ENCODE data around the gene AGBL4. TPM values are rescaled to one million over a fixed set of nuclear protein-coding genes. Genes with fewer than 3 reads are reported as not detected.

The AGBL4 gene
- total RNA-seq, 2 donors from 2014 or later: not detected

- H3K36me3 ChIP-seq: no peaks in the 10 kb centered on the region
- H3K9me3 ChIP-seq: no peaks in the 10 kb centered on the region
- ATAC-seq (ENCODE audit: insufficient number of reproducible peaks, low FRiP score, low read depth) (no peak), DNase-seq (ENCODE audit: low spot score) (no peak)
- H3K4me1 ChIP-seq (ENCODE audit: control insufficient read depth in 1 of 2, low read depth in 2 of 2): no peaks in the 10 kb centered on the region
- H3K27me3 ChIP-seq (replicated peaks; ENCODE audit: insufficient read depth): no peaks in the 10 kb centered on the region
- TF ChIP-seq CTCF (IDR thresholded peaks at IDR 0.05): no peak
- no peak overlapping the region for H3K4me3 ChIP-seq
- H3K27ac ChIP-seq: no peak overlapping the region
Observed at GRCh38 chr1:49416758-49417157, 607.0 kb downstream of the AGBL4 start.

GRCh38 chr1:49408346-49408745 lies 615.4 kb downstream of the AGBL4 start:
- ATAC-seq (ENCODE audit: insufficient number of reproducible peaks, low FRiP score, low read depth) (no peak), DNase-seq (ENCODE audit: low spot score) (no peak)
- Histone ChIP-seq H3K9me3 (no peaks in the 10 kb centered on the region), H3K27ac (no peak overlapping the region), H3K27me3 (replicated peaks; ENCODE audit: insufficient read depth) (no peaks in the 10 kb centered on the region), H3K4me1 (ENCODE audit: control insufficient read depth in 1 of 2, low read depth in 2 of 2) (no peaks in the 10 kb centered on the region), H3K36me3 (no peaks in the 10 kb centered on the region), H3K4me3 (no peak overlapping the region)
- TF ChIP-seq CTCF (IDR thresholded peaks at IDR 0.05): no peak

GRCh38 chr1:49397086-49397485 lies 626.7 kb downstream of the AGBL4 start:
- H3K4me1 ChIP-seq (ENCODE audit: control insufficient read depth in 1 of 2, low read depth in 2 of 2): no peaks in the 10 kb centered on the region
- no peak for DNase-seq (ENCODE audit: low spot score)
- TF ChIP-seq CTCF (IDR thresholded peaks at IDR 0.05): no peak
- H3K27me3 ChIP-seq (replicated peaks; ENCODE audit: insufficient read depth): no peaks in the 10 kb centered on the region
- no peaks in the 10 kb centered on the region for H3K9me3 ChIP-seq
- H3K36me3 ChIP-seq: no peaks in the 10 kb centered on the region
- no peak for ATAC-seq (ENCODE audit: insufficient number of reproducible peaks, low FRiP score, low read depth)
- no peak overlapping the region for H3K4me3 ChIP-seq
- H3K27ac ChIP-seq: no peak overlapping the region

GRCh38 chr1:49394200-49394599 lies 629.6 kb downstream of the AGBL4 start:
- DNase-seq (ENCODE audit: low spot score): no peak
- no peak for TF ChIP-seq CTCF (IDR thresholded peaks at IDR 0.05)
- no peaks in the 10 kb centered on the region for H3K36me3 ChIP-seq
- no peaks in the 10 kb centered on the region for H3K27me3 ChIP-seq (replicated peaks; ENCODE audit: insufficient read depth)
- no peaks in the 10 kb centered on the region for H3K9me3 ChIP-seq
- H3K4me3 ChIP-seq: no peak overlapping the region
- no peak overlapping the region for H3K27ac ChIP-seq
- H3K4me1 ChIP-seq (ENCODE audit: control insufficient read depth in 1 of 2, low read depth in 2 of 2): no peaks in the 10 kb centered on the region
- ATAC-seq (ENCODE audit: insufficient number of reproducible peaks, low FRiP score, low read depth): no peak

- Histone ChIP-seq H3K9me3 (no peaks in the 10 kb centered on the region), H3K4me1 (ENCODE audit: control insufficient read depth in 1 of 2, low read depth in 2 of 2) (no peaks in the 10 kb centered on the region), H3K27ac (no peak overlapping the region), H3K27me3 (replicated peaks; ENCODE audit: insufficient read depth) (no peaks in the 10 kb centered on the region), H3K4me3 (no peak overlapping the region), H3K36me3 (no peaks in the 10 kb centered on the region)
- ATAC-seq (ENCODE audit: insufficient number of reproducible peaks, low FRiP score, low read depth) (no peak), DNase-seq (ENCODE audit: low spot score) (no peak)
- TF ChIP-seq CTCF (IDR thresholded peaks at IDR 0.05): no peak
Observed at GRCh38 chr1:49389699-49390098, 634.1 kb downstream of the AGBL4 start.
